Tibial nerve (tissue), 4 donors: ENCODE results near the gene TLDC2. TPM values are rescaled to one million over a fixed set of nuclear protein-coding genes. Genes with fewer than 3 reads are reported as not detected.

Source experiments
- DNase-seq, 2 donors: peaks; one replicate each; pipeline ENCODE4 v3.0.0-alpha.2; 2019; ENCODE audit warnings: low spot score in 2 of 2
- H3K27ac ChIP-seq, 4 donors: fragments of 200-600 bp; sonication (generic) in 3 of 4; one replicate each; pipeline ENCODE4 v1.5.1; 2017 to 2019; ENCODE audit warnings: mild to moderate bottlenecking in 1 of 4
- H3K27me3 ChIP-seq, 2 donors: fragments of 200-600 bp; sonication (generic) in 1 of 2; one replicate each; pipeline versions ENCODE4 v1.5.1 to v1.6.0; 2017 to 2019
- H3K36me3 ChIP-seq, 3 donors: fragments of 200-600 bp; sonication (generic); one replicate each; pipeline ENCODE4 v1.5.1; 2018 to 2019
- H3K4me1 ChIP-seq, 4 donors: fragments of 200-600 bp; sonication (generic) in 3 of 4; one replicate each; pipeline ENCODE4 v1.5.1; 2017 to 2019
- H3K4me3 ChIP-seq, 4 donors: fragments of 200-600 bp; sonication (generic) in 3 of 4; one replicate each; pipeline ENCODE4 v1.5.1; 2017 to 2019; ENCODE audit warnings: mild to moderate bottlenecking in 1 of 4, moderate library complexity in 1 of 4
- H3K9me3 ChIP-seq, 4 donors: fragments of 200-600 bp; sonication (generic) in 3 of 4; one replicate each; pipeline ENCODE4 v1.5.1; 2017 to 2019
- CTCF ChIP-seq, 5 experiments: fragments of 200-600 bp in 3 of 5; fragments of 450-650 bp in 2 of 5; sonication (generic) in 3 of 5; IDR thresholded peaks; one replicate each; pipeline ENCODE4 v1.5.1; 2016 to 2019; ENCODE audit warnings: antibody characterized with exemption in 5 of 5, mild to moderate bottlenecking in 3 of 5, moderate library complexity in 2 of 5
- EP300 ChIP-seq, 2 donors: sonication (generic); formaldehyde crosslinking; IDR thresholded peaks; one replicate each; pipeline ENCODE4 v1.6.1; 2017; ENCODE audit warnings: antibody characterized with exemption in 2 of 2, mild to moderate bottlenecking in 1 of 2
- POLR2A ChIP-seq, 2 donors: fragments of 450-650 bp; IDR thresholded peaks; one replicate each; pipeline ENCODE4 v1.6.1; 2017; ENCODE audit warnings: antibody characterized with exemption in 2 of 2, mild to moderate bottlenecking in 2 of 2, moderate library complexity in 2 of 2
- WGBS, 2 donors: methylation state at CpG; one replicate each; pipeline ENCODE4 v1.1.5; 2018; 5-methylcytosine and 5-hydroxymethylcytosine counted together
- total RNA-seq, 4 donors: library from RNA; depleted of rRNA; stranded (reverse); fragments of >200 nt; gene quantifications; one replicate each; pipeline ENCODE4 v1.1.0, GENCODE V29; 2016

Gene TLDC2
- total RNA-seq, 4 donors from 2014 or later, result not detected

- H3K9me3 ChIP-seq, result no peaks in the 10 kb centered on the region
- TF ChIP-seq CTCF (IDR thresholded peaks at IDR 0.05) (no peak), EP300 (IDR thresholded peaks at IDR 0.05) (no peak), POLR2A (IDR thresholded peaks at IDR 0.05) (no peak)
- H3K27ac ChIP-seq, result peak overlapping the region in 2 of 4 donors; percentile 89 to 91
- H3K27me3 ChIP-seq, result no peaks in the 10 kb centered on the region
- DNase-seq, result no peak
- H3K4me3 ChIP-seq, result no peak overlapping the region
- peaks cover 0 to 88% (median 64%) of the 10 kb centered on the region in 4 donors for H3K4me1 ChIP-seq
- 95 to 97% methylated on average over 6 of the region's 6 CpGs for WGBS, 2 donors
- no peaks in the 10 kb centered on the region for H3K36me3 ChIP-seq
Measured at GRCh38 chr20:36850759-36851158, 25.2 kb upstream of the TLDC2 start.

- 69 to 79% methylated on average over 2 of the region's 2 CpGs for WGBS, 2 donors
Measured at GRCh38 chr20:36851490-36851889, 24.4 kb upstream of the TLDC2 start.

GRCh38 chr20:36852187-36852586, 23.8 kb upstream of the TLDC2 start:
- Histone ChIP-seq H3K4me3 (no peak overlapping the region), H3K27me3 (no peaks in the 10 kb centered on the region), H3K27ac (peak overlapping the region; percentile 79 to 91 (median 85)), H3K36me3 (no peaks in the 10 kb centered on the region), H3K9me3 (no peaks in the 10 kb centered on the region), H3K4me1 (peaks cover 0 to 88% (median 64%) of the 10 kb centered on the region in 4 donors)
- no peak for TF ChIP-seq POLR2A (IDR thresholded peaks at IDR 0.05)
- TF ChIP-seq EP300 (IDR thresholded peaks at IDR 0.05), result no peak
- 27 to 41% methylated on average over 11 to 12 of the region's 12 CpGs for WGBS, 2 donors
- DNase-seq, result no peak

More at GRCh38 chr20:36851490-36851889, 24.4 kb upstream of the TLDC2 start:
- no peaks in the 10 kb centered on the region for H3K36me3 ChIP-seq
- DNase-seq, result no peak
- no peak for TF ChIP-seq EP300 (IDR thresholded peaks at IDR 0.05)
- TF ChIP-seq POLR2A (IDR thresholded peaks at IDR 0.05), result no peak
- no peak for TF ChIP-seq CTCF (IDR thresholded peaks at IDR 0.05)
- H3K4me3 ChIP-seq, result no peak overlapping the region
- H3K27ac ChIP-seq, result peak overlapping the region; percentile 79 to 91 (median 85)
- peaks cover 0 to 88% (median 64%) of the 10 kb centered on the region in 4 donors for H3K4me1 ChIP-seq
- H3K9me3 ChIP-seq, result no peaks in the 10 kb centered on the region
- no peaks in the 10 kb centered on the region for H3K27me3 ChIP-seq

- TF ChIP-seq EP300 (IDR thresholded peaks at IDR 0.05) (peak; percentile 19 to 22), CTCF (IDR thresholded peaks at IDR 0.05) (no peak), POLR2A (IDR thresholded peaks at IDR 0.05) (no peak)
- WGBS, 2 donors, result 55 to 61% methylated on average over 19 to 21 of the region's 21 CpGs
- peak in 1 of 2 donors; percentile 52 for DNase-seq
- Histone ChIP-seq H3K4me3 (no peak overlapping the region), H3K36me3 (no peaks in the 10 kb centered on the region), H3K27ac (peak overlapping the region; percentile 62 to 91 (median 80)), H3K9me3 (no peaks in the 10 kb centered on the region), H3K4me1 (peaks cover 0 to 86% (median 56%) of the 10 kb centered on the region in 4 donors), H3K27me3 (no peaks in the 10 kb centered on the region)
Measured at GRCh38 chr20:36854348-36855240, 21.3 kb upstream of the TLDC2 start.

- TF ChIP-seq CTCF (IDR thresholded peaks at IDR 0.05), result no peak
- no peak for TF ChIP-seq POLR2A (IDR thresholded peaks at IDR 0.05)
- TF ChIP-seq EP300 (IDR thresholded peaks at IDR 0.05), result no peak
- Histone ChIP-seq H3K27me3 (no peaks in the 10 kb centered on the region), H3K4me1 (peaks cover 0 to 87% (median 60%) of the 10 kb centered on the region in 4 donors), H3K36me3 (no peaks in the 10 kb centered on the region), H3K27ac (peak overlapping the region; percentile 62 to 91 (median 80)), H3K9me3 (no peaks in the 10 kb centered on the region), H3K4me3 (no peak overlapping the region)
- no peak for DNase-seq
- 47 to 68% methylated on average over 4 to 7 of the region's 7 CpGs for WGBS, 2 donors
Measured at GRCh38 chr20:36855241-36855657, 20.7 kb upstream of the TLDC2 start.
